Fibroblast of lung (primary cell): Measurements from ENCODE around the gene TMEM120A.

Experiments used
- EZH2 ChIP-seq: IDR thresholded peaks from 2 replicates; pipeline ENCODE4 v1.5.1; 2012; ENCODE audit warnings: low read length, control low read depth, mild to moderate bottlenecking; ENCODE audit errors: missing control alignments
- TF ChIP-seq, protein P1 (sequence below), 2 donors: IDR thresholded peaks in 1 of 2; conservative IDR thresholded peaks in 1 of 2; 1 replicate in 1 of 2; 2 replicates in 1 of 2; pipeline ENCODE4 v1.5.1; 2011 to 2012; ENCODE audit warnings: low read length in 2 of 2, control low read depth in 1 of 2, inconsistent platforms in 1 of 2, low read depth in 1 of 2, mild to moderate bottlenecking in 1 of 2

DNA sequence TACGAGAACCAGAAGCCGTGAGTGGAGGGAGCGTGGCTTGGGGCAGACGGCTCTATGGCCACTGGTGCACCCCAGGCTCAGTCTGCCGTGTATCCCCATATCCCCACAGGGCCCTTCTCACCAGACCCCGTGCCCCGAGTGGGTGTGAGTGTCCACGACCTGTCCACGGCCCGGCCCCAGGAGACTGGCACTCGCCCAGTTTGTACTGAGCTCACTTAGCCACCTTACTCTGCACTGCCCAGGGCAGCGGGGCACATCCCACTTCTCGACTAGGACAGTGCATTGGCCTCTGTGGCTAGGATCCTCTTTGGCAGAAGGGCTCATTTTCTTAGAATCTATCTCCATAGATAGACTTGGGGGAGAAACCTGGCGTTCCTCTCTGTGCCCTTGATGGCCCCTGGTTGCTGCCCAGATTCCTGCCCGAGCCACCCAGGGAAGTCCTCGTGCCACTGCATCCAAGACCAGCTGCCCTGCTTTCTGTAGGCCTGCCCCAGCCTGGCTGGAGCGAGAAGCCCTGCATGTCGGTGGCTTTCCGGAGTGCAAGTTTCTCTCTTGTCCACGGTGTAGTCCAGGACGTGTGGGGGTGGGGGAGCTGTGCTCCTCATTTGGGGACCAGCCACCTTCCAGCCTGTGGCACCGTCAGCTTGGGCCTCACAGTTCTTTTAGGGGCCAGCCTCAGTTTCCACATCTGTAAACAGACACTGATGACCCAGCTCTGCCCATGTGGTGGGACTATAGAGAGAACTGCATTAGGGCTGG is 11.9 kb downstream of the TMEM120A start:
- TF ChIP-seq, protein P1, sequence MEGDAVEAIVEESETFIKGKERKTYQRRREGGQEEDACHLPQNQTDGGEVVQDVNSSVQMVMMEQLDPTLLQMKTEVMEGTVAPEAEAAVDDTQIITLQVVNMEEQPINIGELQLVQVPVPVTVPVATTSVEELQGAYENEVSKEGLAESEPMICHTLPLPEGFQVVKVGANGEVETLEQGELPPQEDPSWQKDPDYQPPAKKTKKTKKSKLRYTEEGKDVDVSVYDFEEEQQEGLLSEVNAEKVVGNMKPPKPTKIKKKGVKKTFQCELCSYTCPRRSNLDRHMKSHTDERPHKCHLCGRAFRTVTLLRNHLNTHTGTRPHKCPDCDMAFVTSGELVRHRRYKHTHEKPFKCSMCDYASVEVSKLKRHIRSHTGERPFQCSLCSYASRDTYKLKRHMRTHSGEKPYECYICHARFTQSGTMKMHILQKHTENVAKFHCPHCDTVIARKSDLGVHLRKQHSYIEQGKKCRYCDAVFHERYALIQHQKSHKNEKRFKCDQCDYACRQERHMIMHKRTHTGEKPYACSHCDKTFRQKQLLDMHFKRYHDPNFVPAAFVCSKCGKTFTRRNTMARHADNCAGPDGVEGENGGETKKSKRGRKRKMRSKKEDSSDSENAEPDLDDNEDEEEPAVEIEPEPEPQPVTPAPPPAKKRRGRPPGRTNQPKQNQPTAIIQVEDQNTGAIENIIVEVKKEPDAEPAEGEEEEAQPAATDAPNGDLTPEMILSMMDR (conservative IDR thresholded peaks at IDR 0.05 in 1 of 2, IDR thresholded peaks at IDR 0.05 in 1 of 2; ENCODE audit: low read depth in 1 of 2, low read length in 2 of 2): no peak
- TF ChIP-seq EZH2: no peak
